PC-3 (cell line): ENCODE data around the gene BICD2.

Experiments used
- EZH2 ChIP-seq: fragments of 300-600 bp; sonication (generic); IDR thresholded peaks from one replicate; pipeline ENCODE4 v1.6.1; 2017; ENCODE audit warnings: antibody characterized with exemption, mild to moderate bottlenecking, low read length; ENCODE audit not compliant: unreplicated experiment
- TF ChIP-seq, protein P1 (sequence below): fragments of 300-600 bp; sonication (generic); conservative IDR thresholded peaks from 2 replicates; pipeline ENCODE4 v1.5.1; 2017; ENCODE audit warnings: antibody characterized with exemption, low read depth, mild to moderate bottlenecking, low read length

DNA sequence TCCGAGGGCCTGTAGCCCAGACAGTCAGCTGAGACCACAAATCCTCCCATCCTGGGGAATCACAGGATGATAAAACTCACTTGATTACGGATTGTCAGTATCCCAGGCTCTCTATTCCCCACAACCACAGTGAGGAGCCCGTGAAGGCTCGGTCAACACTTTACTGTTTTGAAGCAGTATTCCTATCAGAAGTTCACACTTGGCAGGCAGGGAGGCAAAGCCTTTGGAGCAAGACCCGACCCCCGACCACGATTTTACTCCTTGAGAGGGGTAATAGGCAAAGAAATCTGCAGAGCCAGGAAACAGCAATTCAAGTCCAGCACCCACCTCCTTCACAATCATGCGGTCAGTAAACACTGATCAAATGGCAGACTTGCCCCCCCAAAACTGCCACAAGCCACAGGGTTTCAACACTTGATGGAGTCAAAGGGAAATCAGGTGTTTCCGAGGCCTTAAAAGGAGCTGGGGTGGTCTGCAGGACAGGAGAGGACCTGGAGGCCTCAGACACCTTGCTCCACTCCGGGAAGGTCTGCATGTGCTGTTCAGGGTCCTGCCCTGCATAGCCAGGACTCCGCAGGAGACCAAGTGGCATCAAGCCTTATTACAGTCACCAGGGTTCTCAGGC lies 25.2 kb downstream of the BICD2 start:
- no peak for TF ChIP-seq EZH2
- TF ChIP-seq, protein P1, sequence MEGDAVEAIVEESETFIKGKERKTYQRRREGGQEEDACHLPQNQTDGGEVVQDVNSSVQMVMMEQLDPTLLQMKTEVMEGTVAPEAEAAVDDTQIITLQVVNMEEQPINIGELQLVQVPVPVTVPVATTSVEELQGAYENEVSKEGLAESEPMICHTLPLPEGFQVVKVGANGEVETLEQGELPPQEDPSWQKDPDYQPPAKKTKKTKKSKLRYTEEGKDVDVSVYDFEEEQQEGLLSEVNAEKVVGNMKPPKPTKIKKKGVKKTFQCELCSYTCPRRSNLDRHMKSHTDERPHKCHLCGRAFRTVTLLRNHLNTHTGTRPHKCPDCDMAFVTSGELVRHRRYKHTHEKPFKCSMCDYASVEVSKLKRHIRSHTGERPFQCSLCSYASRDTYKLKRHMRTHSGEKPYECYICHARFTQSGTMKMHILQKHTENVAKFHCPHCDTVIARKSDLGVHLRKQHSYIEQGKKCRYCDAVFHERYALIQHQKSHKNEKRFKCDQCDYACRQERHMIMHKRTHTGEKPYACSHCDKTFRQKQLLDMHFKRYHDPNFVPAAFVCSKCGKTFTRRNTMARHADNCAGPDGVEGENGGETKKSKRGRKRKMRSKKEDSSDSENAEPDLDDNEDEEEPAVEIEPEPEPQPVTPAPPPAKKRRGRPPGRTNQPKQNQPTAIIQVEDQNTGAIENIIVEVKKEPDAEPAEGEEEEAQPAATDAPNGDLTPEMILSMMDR: no peak
